GM19023 (cell line): ENCODE data around the gene BRMS1.
"Not testable (repeated sequence)": the region's sequence is repeated elsewhere in the genome, so short reads cannot be mapped to it uniquely, and the experiment has no call there.

ENCODE experiments used
- ATAC-seq: cut with Tn5 transposase; IDR thresholded peaks from one replicate; pipeline ENCODE4 v1.9.1; 2021; ENCODE audit warnings: mild to moderate bottlenecking, moderate library complexity; ENCODE audit not compliant: unreplicated experiment

Gene BRMS1

GRCh38 chr11:66363805-66364535 is 19.1 kb upstream of the BRMS1 start:
- no peak for ATAC-seq

DNA sequence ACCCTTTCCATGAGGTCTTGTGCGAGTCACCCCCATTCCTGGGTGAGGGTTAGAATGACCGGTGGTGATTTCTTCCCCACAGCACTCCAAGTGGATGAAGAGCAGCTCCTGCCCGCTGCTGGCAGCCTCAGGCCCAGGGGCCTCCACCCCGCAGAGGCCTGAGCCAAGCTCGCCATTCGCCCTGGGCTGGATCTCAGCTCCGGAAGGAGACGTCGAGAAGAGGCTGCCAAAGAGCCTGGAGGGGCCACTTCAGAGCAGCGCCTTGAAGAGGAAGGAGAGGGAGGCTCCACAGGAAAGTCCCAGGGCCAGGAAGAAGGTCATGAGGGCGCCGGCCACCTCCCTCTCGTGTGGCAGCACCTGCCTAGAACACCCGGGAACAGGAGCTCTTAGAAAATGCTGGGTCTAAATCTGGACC is 18.3 kb upstream of the BRMS1 start:
- ATAC-seq = no peak

DNA sequence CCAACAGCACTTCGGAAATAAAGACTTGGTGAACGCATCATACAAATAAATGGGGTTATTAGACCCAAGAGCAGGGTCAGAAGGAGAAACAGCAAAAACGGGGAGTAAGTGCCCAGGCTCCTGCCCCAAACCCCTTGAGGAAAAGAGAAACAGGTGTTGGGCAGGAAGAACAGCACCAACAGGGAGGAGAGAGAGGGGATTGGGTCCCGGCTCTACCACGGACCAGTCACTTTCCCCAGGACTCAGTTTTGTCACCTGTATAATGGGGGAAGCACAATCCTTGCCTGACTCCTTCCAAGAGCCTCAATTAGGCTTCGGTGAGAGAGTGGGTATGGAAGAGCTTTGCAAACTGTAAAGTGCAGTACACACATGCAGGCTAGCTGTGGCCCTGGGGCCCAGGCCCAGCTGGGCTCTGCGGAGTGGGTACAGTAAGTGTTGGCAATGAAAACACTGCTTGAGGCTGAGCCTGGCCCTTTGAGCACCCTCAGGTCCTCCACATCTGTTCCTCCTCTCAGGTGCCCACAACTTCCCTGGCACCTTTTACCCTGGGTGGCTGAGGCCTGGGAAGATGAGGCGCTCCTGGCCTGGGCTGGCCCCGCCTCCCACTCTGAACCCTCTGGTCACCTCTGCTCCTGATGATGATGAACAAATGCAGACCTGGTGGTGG is 17.7 kb upstream of the BRMS1 start:
- no peak for ATAC-seq

DNA sequence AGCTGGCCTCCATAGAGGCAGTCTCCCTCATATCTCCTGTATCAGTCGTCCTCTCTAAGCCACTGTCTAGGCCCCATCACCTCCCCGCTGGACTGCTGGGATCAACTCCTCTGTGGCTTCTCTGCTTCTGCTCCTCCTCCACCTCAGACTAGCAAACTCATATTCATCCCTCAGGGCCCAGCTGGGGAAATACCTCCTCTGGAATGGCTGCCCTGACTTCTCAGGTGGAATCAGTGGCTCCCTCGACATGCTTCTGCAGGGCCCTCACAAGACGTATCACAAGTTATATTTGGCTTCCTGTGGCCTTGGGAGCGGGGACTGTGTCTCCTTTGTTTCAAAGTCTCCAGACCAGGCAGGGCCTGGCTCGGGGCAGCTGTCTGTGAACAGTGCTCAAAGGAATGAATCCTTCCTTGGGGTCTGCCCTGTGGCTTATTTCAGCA is 16.6 kb upstream of the BRMS1 start:
- ATAC-seq = no peak

- no peak for ATAC-seq
These were observed 15.6 kb upstream of the BRMS1 start for GRCh38 chr11:66360406-66361073.

DNA sequence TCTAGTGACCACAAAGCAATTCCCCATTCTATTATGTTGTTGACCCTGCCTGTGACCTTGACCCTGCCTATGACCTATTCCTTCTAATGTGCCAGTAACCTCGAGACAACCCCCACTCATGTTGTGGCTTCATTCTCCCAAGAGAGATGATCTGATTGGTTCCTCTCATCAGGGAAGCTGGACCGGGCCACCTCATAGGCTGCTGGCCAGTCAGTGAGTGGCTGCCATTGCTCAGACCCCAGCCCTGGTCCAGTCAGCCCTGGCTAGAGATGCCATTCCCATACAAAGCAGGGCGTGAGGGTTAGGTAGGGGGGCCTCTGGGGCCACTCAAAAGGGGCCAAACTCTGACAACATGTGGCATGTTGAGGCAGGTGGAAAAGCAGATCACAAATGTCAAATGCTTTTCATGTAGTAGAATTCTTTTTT is 14.8 kb upstream of the BRMS1 start:
- ATAC-seq = no peak

- not testable (repeated sequence) for ATAC-seq
These were observed 5.8 kb upstream of the BRMS1 start for GRCh38 chr11:66350560-66351235.

DNA sequence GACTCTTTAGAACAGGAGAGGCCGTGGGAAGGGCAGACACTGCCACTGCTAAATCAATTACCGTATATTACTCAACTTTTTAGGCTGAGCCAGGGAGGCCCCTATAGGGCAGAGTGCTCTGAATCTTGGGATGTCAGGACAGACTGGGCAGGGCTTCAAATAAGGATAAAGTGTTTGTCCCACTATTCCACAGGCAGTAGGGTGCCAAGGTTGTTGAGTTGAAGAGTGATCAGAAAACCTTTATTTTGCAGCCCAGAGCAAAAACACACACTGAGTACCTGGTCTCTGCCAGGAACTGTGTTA is 4.1 kb upstream of the BRMS1 start:
- ATAC-seq = no peak

- ATAC-seq = peak; percentile 41
These were observed 2.7 kb upstream of the BRMS1 start, which contains the start of gene B4GAT1 for GRCh38 chr11:66347425-66348276. TSS of gene B4GAT1 (minus strand) at chr11:66347629. CDS start at chr11:66347545, 84 bp downstream.

DNA sequence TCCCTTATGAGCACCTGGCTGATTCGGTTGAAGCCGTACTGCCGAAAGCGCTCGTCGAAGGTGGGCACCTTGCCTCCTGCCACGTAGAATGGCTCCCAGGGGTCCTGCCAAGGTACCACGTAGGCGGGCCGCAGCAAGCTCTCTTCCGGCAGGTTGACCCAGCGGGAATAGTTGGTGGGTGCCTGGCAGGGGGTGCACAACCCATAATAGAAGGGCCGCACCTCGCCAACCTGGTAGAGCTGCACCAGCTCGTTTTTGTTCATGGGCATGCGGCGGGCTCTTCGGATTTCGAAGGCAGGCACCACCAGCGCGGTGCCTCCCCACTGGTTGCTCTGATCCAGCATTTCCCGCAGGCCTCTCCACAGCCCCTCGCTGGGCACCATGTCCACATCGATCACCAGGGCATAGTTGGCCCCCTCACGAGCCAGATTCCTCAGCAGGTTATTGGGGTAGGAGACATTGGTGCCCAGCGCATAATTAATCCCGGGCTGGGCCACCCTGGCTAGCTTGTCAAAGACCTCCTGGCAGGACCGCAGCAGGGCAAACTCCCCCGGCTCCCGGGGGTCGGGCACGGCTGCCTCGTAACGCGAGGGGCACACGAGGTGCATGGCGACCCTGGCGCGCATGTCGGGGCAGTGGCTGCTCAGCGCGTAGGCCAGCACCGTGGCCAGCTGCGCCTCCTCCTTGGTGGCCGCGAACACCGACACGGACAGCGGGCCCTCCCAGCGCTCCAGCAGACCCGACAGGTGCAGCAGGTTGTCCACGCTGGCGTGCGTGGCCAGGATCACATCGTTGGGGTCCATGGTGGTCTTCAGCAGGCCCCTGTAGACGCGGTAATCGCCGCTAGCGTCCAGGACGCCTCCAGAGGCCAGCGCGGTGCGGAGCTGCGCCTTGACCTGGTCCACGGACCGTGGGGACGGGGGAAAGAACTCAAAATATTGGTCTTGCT is 1.8 kb upstream of the BRMS1 start:
- ATAC-seq = no peak

DNA sequence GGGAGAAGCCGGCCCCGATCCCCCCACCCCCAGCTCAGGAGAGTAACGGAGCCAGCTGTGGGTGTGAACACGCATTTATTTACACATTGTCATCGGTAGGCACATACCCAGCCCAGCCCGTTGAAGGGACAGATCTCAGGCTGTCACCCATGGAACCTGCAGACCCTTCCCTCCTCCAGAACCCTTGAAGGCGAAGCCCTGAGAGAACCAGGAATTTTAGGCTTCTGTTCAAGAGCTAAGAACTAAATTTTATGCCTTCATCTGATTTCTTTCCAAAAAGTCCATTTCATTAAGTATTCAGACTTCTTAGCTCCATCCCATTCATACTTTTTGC is 379 bp upstream of the BRMS1 start:
- peak; percentile 2 for ATAC-seq

- no peak for ATAC-seq
These were observed 1.7 kb downstream of the BRMS1 start for GRCh38 chr11:66343176-66343575.

- ATAC-seq = no peak
These were observed 3.3 kb downstream of the BRMS1 start for GRCh38 chr11:66341502-66342126.

GRCh38 chr11:66340596-66341501 is 4.1 kb downstream of the BRMS1 start:
- ATAC-seq = no peak

DNA sequence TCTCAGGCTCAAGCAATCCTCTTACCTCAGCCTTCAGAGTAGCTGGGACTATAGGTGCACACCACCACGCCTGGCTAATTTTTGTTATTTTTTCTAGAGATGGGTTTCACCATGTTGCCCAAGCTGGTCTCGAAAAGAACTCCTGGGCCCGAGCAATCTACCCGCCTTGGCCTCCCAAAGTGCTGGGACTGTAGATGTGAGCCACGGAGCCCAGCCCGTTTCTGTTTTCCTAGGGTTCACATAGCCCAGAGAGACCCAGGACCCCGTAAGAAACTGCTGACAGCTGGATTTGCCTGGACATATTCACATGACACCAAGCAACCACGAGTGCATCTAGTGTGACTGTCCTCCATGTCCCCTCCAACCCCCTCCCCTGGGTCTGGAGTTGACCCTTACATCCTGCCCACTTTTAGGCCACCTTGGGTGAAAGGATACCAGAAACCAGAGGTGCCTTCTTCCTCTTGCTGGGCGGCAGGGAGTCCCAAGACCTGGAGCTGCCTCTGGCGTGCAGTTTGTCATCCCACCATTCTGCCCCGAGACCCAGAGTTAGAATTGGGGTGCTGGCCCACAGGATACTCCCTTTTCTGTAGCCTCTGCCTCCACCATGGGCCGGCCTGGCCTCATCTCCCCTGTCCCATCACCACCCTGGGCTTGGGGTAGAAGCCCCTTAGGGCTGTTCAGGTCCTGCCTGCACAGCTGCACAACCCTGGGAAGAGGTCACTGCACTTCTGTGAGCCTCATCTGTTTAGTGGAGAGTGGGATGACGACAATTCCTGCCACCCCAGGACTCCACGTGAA is 5.0 kb downstream of the BRMS1 start:
- no peak for ATAC-seq

DNA sequence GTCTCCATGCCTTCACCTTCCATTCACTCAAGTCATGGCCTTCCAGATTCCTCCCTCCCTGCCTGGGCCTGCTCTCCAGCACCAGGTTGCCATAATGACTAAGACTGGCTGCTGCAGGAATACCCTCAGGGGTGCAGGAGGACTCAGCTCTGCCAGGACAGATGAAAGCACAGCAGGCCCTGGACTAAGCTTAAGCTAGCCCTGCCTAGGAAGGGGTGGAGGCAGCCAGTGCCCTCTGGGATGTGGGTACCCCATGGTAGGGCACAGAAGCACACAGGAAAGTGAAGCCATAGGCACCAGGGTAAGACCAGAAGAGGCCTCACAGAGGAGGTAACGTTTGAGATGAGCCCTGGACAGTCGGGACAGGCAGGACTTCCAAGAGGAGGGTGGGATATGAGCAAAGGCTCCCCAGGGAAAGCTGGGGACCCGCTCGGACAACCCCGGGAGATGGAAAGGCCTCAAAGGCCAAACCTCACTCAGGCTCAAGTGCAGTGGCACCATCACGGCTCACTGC is 5.7 kb downstream of the BRMS1 start:
- no peak for ATAC-seq
